C4-2B (cell line): ENCODE data around the gene FURIN.

Experiments used
- CTCF ChIP-seq: fragments of 450-650 bp; conservative IDR thresholded peaks from 2 replicates; pipeline ENCODE4 v1.5.1; 2017; ENCODE audit warnings: mild to moderate bottlenecking
- ZFX ChIP-seq: fragments of 450-650 bp; IDR thresholded peaks from 2 replicates; pipeline ENCODE4 v1.6.1; 2017

- no peak for TF ChIP-seq CTCF
- TF ChIP-seq ZFX = no peak
Measured at GRCh38 chr15:90838544-90838943, 29.8 kb upstream of the FURIN start.
